HCT116 (cell line): ENCODE results near the gene ANKRD55. TPM values are rescaled to one million over a fixed set of nuclear protein-coding genes. Genes with fewer than 3 reads are reported as not detected.

Source experiments
- ATAC-seq: fragments of 200-7000 bp; cut with Tn5 transposase; 2 replicates; pipeline ENCODE4 v1.9.1; 2020; ENCODE audit warnings: mild to moderate bottlenecking, moderate library complexity
- BruUV-seq: library from RNA; stranded (reverse); fragments of 400-500 nt; replicated peaks from 2 replicates; lab custom pipeline; 2021; lab: Mats Ljungman, UMichigan
- CTCF ChIA-PET: fragments of 300-600 bp; sonication (Branson Sonifier 250); formaldehyde crosslinking; loops from one replicate; lab custom pipeline; 2021; ENCODE audit warnings: antibody characterized with exemption; lab: Charles Lee
- POLR2A ChIA-PET: fragments of 300-600, 350-600 bp; sonication (Branson Sonifier 250); formaldehyde crosslinking; loops from one replicate; lab custom pipeline; 2021; ENCODE audit warnings: antibody characterized with exemption; lab: Charles Lee
- RAD21 ChIA-PET, 2 experiments: fragments of 300-600 bp; sonication (Branson Sonifier 250); formaldehyde crosslinking; loops; one replicate each; lab custom pipeline; 2023; ENCODE audit warnings: low total read pairs in 2 of 2; ENCODE audit not compliant: uncharacterized antibody in 2 of 2, unreplicated experiment in 2 of 2, low non-redundant PET in 1 of 2; lab: Charles Lee
- DNase-seq: peaks from one replicate; pipeline ENCODE4 v3.0.0-alpha.2; 2010; ENCODE audit warnings: low read depth, low spot score
- H2AFZ ChIP-seq: fragments of 200-600 bp; shearing (Covaris generic), sonication (generic); 2 replicates; pipeline ENCODE4 v1.6.1; 2017; ENCODE audit warnings: low read depth, mixed run types, mixed read lengths, antibody characterized with exemption, low read length; ENCODE audit not compliant: poor library complexity, severe bottlenecking
- H3K27ac ChIP-seq: 2 replicates; pipeline ENCODE4 v1.5.1; 2012; ENCODE audit warnings: low read depth, low read length
- H3K27me3 ChIP-seq: fragments of 200-600 bp; sonication (generic); 2 replicates; pipeline ENCODE4 v1.6.1; 2016; ENCODE audit warnings: mixed run types, low read length, mixed read lengths; ENCODE audit not compliant: insufficient read depth
- H3K36me3 ChIP-seq, 2 experiments: fragments of 200-500 bp in 1 of 2; fragments of 200-600 bp in 1 of 2; sonication (Bioruptor generic) in 1 of 2; sonication (generic) in 1 of 2; 2 replicates each; pipeline versions ENCODE4 v1.5.1 to v1.6.1; 2014 to 2016; ENCODE audit warnings: low read length in 2 of 2, inconsistent platforms in 1 of 2, mixed read lengths in 1 of 2, mixed run types in 1 of 2; ENCODE audit not compliant: insufficient read depth in 2 of 2, control insufficient read depth in 1 of 2
- H3K4me1 ChIP-seq, 2 experiments: fragments of 200-600 bp in 1 of 2; sonication (generic) in 1 of 2; 2 replicates each; pipeline versions ENCODE4 v1.5.1 to v1.6.1; 2012 to 2017; ENCODE audit warnings: low read length in 2 of 2, inconsistent platforms in 1 of 2, mild to moderate bottlenecking in 1 of 2, mixed read lengths in 1 of 2, mixed run types in 1 of 2, moderate library complexity in 1 of 2; ENCODE audit not compliant: insufficient read depth in 2 of 2, control insufficient read depth in 1 of 2
- H3K4me2 ChIP-seq: fragments of 200-600 bp; sonication (generic); 2 replicates; pipeline ENCODE4 v1.6.1; 2017; ENCODE audit warnings: mixed run types, low read length, mixed read lengths
- H3K4me3 ChIP-seq, 2 experiments: fragments of 200-600 bp in 1 of 2; sonication (generic) in 1 of 2; replicated peaks in 1 of 2; 2 replicates each; pipeline ENCODE4 v1.5.1; 2011 to 2016; ENCODE audit warnings: low read length in 2 of 2, control low read depth in 1 of 2, low read depth in 1 of 2, mild to moderate bottlenecking in 1 of 2, mixed read lengths in 1 of 2, mixed run types in 1 of 2
- H3K79me2 ChIP-seq: fragments of 200-600 bp; sonication (generic); 2 replicates; pipeline ENCODE4 v1.6.1; 2017; ENCODE audit warnings: mild to moderate bottlenecking, mixed run types, low read length, moderate library complexity, mixed read lengths; ENCODE audit not compliant: insufficient read depth
- H3K9ac ChIP-seq: fragments of 200-600 bp; sonication (generic); 2 replicates; pipeline ENCODE4 v1.6.1; 2016; ENCODE audit warnings: low read length, mixed read lengths
- H3K9me2 ChIP-seq: fragments of 200-600 bp; sonication (generic), shearing (Covaris generic); 2 replicates; pipeline ENCODE4 v1.6.1; 2017; ENCODE audit warnings: mixed run types, mild to moderate bottlenecking, moderate library complexity; ENCODE audit not compliant: insufficient read depth
- H3K9me3 ChIP-seq, 2 experiments: fragments of 200-500 bp in 1 of 2; fragments of 200-600 bp in 1 of 2; sonication (Bioruptor generic) in 1 of 2; sonication (generic) in 1 of 2; 2 replicates each; pipeline ENCODE4 v1.6.1; 2014 to 2017; ENCODE audit warnings: low read length in 2 of 2, mixed read lengths in 2 of 2, inconsistent platforms in 1 of 2, low read depth in 1 of 2, mild to moderate bottlenecking in 1 of 2, mixed run types in 1 of 2, moderate library complexity in 1 of 2; ENCODE audit not compliant: control insufficient read depth in 1 of 2, insufficient read depth in 1 of 2
- H4K20me1 ChIP-seq: fragments of 200-600 bp; sonication (generic), shearing (Covaris generic); 2 replicates; pipeline ENCODE4 v1.6.1; 2017; ENCODE audit warnings: mixed run types, mild to moderate bottlenecking, moderate library complexity; ENCODE audit not compliant: insufficient read depth
- ATF3 ChIP-seq: IDR thresholded peaks from 2 replicates; pipeline ENCODE4 v1.6.1; 2012
- CTCF ChIP-seq, 3 experiments: fragments of 200-600 bp in 1 of 3; sonication (generic) in 1 of 3; IDR thresholded peaks in 2 of 3; conservative IDR thresholded peaks in 1 of 3; 2 replicates each; pipeline ENCODE4 v1.5.1; 2012 to 2017; ENCODE audit warnings: low read depth in 2 of 3, low read length in 2 of 3, antibody characterized with exemption in 1 of 3, borderline replicate concordance in 1 of 3, control low read depth in 1 of 3, mild to moderate bottlenecking in 1 of 3, mixed read lengths in 1 of 3, mixed run types in 1 of 3, moderate library complexity in 1 of 3; ENCODE audit not compliant: insufficient read depth in 1 of 3
- EZH2 ChIP-seq: fragments of 200-600 bp; sonication (generic); IDR thresholded peaks from 2 replicates; pipeline ENCODE4 v1.6.1; 2017; ENCODE audit warnings: antibody characterized with exemption, mixed run types
- FOSL1 ChIP-seq: IDR thresholded peaks from 2 replicates; pipeline ENCODE4 v1.6.1; 2012; ENCODE audit warnings: low read depth
- POLR2A ChIP-seq: IDR thresholded peaks from 2 replicates; pipeline ENCODE4 v1.7.0; 2011; ENCODE audit warnings: borderline replicate concordance; ENCODE audit not compliant: insufficient read depth, insufficient read length; ENCODE audit errors: extremely low read depth
- REST ChIP-seq: IDR thresholded peaks from 2 replicates; pipeline ENCODE4 v1.6.1; 2012; ENCODE audit warnings: low read depth
- TCF7L2 ChIP-seq: IDR thresholded peaks from 2 replicates; pipeline ENCODE4 v1.7.0; 2011; ENCODE audit warnings: borderline replicate concordance, inconsistent platforms; ENCODE audit not compliant: insufficient read depth, insufficient read length; ENCODE audit errors: extremely low read depth
- intact Hi-C: fragments of 100-400 bp; cut with micrococcal nuclease; formaldehyde crosslinking; loops from 2 replicates; pipeline ENCODE4 v1.10.0; 2022
- total RNA-seq: library from RNA; stranded (reverse); gene quantifications from one replicate; pipeline ENCODE4 v1.2.1, GENCODE V29; 2021; ENCODE audit not compliant: unreplicated experiment

The ANKRD55 gene
- total RNA-seq, 1 experiment from 2014 or later, result not detected

- intact Hi-C loops, result no loop called here
- no peak for TF ChIP-seq REST
- no peak for TF ChIP-seq CTCF (IDR thresholded peaks at IDR 0.05 in 2 of 3, conservative IDR thresholded peaks at IDR 0.05 in 1 of 3; ENCODE audit: borderline replicate concordance in 1 of 3, insufficient read depth in 1 of 3, low read depth in 2 of 3, low read length in 2 of 3)
- no peak for TF ChIP-seq TCF7L2
- no peak for TF ChIP-seq POLR2A
- TF ChIP-seq FOSL1, result no peak
- TF ChIP-seq EZH2, result no peak
- no peak for TF ChIP-seq ATF3
- Histone ChIP-seq H3K36me3 (no peaks in the 10 kb centered on the region), H4K20me1 (no peaks in the 10 kb centered on the region), H3K4me3 (no peak overlapping the region), H3K27me3 (no peaks in the 10 kb centered on the region), H3K4me2 (no peak overlapping the region), H2AFZ (no peak overlapping the region), H3K9ac (no peak overlapping the region), H3K9me2 (no peaks in the 10 kb centered on the region), H3K79me2 (no peaks in the 10 kb centered on the region), H3K4me1 (peaks cover 5 to 14% of the 10 kb centered on the region in 2 experiments; a peak in 3 of 4 replicates), H3K9me3 (no peaks in the 10 kb centered on the region), H3K27ac (no peak overlapping the region)
- DNase-seq (no peak), ATAC-seq (no peak)
- POLR2A ChIA-PET, result no interaction called here
- CTCF ChIA-PET, result no interaction called here
- BruUV-seq, result no TSS peak
- RAD21 ChIA-PET, result no interaction called here
Observed at GRCh38 chr5:56099346-56099745, 133.8 kb downstream of the ANKRD55 start.
